H1 (cell line): ENCODE results near the gene LRBA. TPM values are rescaled to one million over a fixed set of nuclear protein-coding genes. Genes with fewer than 3 reads are reported as not detected.

ENCODE experiments used
- CEBPB ChIP-seq: IDR thresholded peaks from 2 replicates; pipeline ENCODE4 v1.6.1; 2012; ENCODE audit warnings: low read depth, low read length
- CHD2 ChIP-seq: IDR thresholded peaks from 2 replicates; pipeline ENCODE4 v1.6.1; 2012; ENCODE audit warnings: low read length, improper control_type of control experiment
- CTCF ChIP-seq, 3 experiments: IDR thresholded peaks; 1 replicate in 2 of 3; 2 replicates in 1 of 3; pipeline versions ENCODE4 v1.5.1 to v1.6.1; 2011; ENCODE audit warnings: low read length in 3 of 3, mild to moderate bottlenecking in 3 of 3, inconsistent platforms in 2 of 3, low read depth in 1 of 3, moderate library complexity in 1 of 3; ENCODE audit not compliant: insufficient read depth in 1 of 3; ENCODE audit errors: control extremely low read depth in 1 of 3
- EP300 ChIP-seq, 2 experiments: IDR thresholded peaks; 1 replicate in 1 of 2; 2 replicates in 1 of 2; pipeline ENCODE4 v1.6.1; 2011 to 2012; ENCODE audit warnings: low read depth in 2 of 2, low read length in 2 of 2, mild to moderate bottlenecking in 2 of 2, borderline replicate concordance in 1 of 2, inconsistent platforms in 1 of 2, moderate library complexity in 1 of 2
- RBBP5 ChIP-seq: IDR thresholded peaks from 2 replicates; pipeline ENCODE4 v1.7.1; 2012; ENCODE audit warnings: low read depth, mild to moderate bottlenecking, inconsistent platforms, low read length, moderate library complexity, borderline replicate concordance
- polyA plus RNA-seq, 7 experiments: library from polyadenylated mRNA; depleted of rRNA in 3 of 7; stranded (reverse) in 5 of 7; unstranded in 2 of 7; fragments of >200 nt in 5 of 7; fragments of 200-250 nt in 2 of 7; gene quantifications; 1 replicate in 5 of 7; 2 replicates in 1 of 7; 4 replicates in 1 of 7; pipeline versions ENCODE4 v1.2.1 to v1.2.3, GENCODE V29; 2011 to 2013; ENCODE audit warnings: missing spikeins in 2 of 7, mixed read lengths in 2 of 7
- total RNA-seq: library from RNA; stranded (reverse); fragmentation: NEBNext Ultra II Directional; extraction: Animal tissue kit (Norgen Biotek cat#: 25700); gene quantifications from 2 replicates; pipeline ENCODE4 v1.2.1, GENCODE V29; 2021

LRBA gene
- total and polyA plus RNA-seq, 2 of the 8 experiments (the other 6 are each of a cell fraction or from before 2014, with no cell fraction given): 54.6 to 83.2 TPM

GRCh38 chr4:150395872-150396271 lies 619.2 kb downstream of the LRBA start (continued):
- TF ChIP-seq CTCF (IDR thresholded peaks at IDR 0.05; ENCODE audit: control extremely low read depth in 1 of 3, insufficient read depth in 1 of 3, low read depth in 1 of 3, low read length in 3 of 3) (no peak), CEBPB (no peak), CHD2 (no peak), EP300 (IDR thresholded peaks at IDR 0.05; ENCODE audit: borderline replicate concordance in 1 of 2, low read depth in 2 of 2, low read length in 2 of 2) (no peak), RBBP5 (no peak)
